ENCODE results near the gene WDR81.
"Not testable (repeated sequence)": the region's sequence is repeated elsewhere in the genome, so short reads cannot be mapped to it uniquely, and the experiment has no call there.

Gene WDR81

DNA sequence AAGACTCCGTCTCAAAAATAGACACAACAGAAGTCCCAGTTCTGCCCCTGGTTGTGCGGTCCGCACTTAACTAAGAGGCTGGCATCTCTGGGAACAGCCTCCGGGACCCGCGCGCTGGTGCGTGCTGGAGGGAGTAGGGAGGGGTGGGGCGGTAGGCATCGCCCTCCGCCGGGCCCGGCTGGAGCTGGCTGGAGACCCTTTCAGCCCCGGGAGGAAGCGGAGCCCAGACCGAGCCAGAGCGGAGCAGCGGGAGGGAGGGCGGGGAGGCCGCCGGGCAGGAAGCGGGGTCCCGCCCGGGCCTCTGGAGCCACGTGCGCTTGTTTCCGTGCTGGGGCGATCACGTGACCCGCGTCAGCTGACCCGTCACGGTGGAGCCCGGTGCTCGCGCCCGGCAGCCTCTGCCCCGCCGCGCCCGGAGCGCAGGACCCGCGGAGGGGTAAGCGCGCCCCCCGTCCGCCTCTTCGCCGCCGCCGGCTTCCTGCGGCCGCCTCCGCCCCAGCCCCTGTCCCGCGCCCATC is at the start of gene WDR81:
WDR81 (plus strand) TSS at position 354 of the 518 bp plus-strand sequence. CDS start 256 bp downstream, outside the sequence.
- peak; percentile 93 for DNase-seq

DNA sequence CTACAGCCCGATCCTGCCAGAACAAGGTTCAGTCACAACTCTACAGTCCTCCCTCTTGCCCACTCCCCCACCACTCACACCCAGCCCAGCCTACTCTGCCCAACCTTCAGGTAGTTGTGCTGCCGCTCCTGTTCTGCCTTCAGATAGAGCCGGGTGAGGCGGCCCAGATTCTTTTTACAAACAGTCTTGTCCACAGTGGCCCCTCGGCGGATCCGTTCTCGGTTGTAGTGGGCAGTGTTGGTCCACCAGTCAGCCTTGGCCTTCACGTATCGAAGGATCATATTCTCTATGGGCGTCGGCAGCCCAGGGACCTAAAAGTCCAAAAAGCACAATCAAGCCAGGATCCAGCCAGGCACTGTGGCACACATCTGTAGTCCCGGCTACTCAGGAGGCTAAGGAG is 48.1 kb upstream of the WDR81 start:
- DNase-seq, result no peak

- no peak for DNase-seq
Measured at GRCh38 chr17:1683459-1683858, 41.0 kb upstream of the WDR81 start.

DNA sequence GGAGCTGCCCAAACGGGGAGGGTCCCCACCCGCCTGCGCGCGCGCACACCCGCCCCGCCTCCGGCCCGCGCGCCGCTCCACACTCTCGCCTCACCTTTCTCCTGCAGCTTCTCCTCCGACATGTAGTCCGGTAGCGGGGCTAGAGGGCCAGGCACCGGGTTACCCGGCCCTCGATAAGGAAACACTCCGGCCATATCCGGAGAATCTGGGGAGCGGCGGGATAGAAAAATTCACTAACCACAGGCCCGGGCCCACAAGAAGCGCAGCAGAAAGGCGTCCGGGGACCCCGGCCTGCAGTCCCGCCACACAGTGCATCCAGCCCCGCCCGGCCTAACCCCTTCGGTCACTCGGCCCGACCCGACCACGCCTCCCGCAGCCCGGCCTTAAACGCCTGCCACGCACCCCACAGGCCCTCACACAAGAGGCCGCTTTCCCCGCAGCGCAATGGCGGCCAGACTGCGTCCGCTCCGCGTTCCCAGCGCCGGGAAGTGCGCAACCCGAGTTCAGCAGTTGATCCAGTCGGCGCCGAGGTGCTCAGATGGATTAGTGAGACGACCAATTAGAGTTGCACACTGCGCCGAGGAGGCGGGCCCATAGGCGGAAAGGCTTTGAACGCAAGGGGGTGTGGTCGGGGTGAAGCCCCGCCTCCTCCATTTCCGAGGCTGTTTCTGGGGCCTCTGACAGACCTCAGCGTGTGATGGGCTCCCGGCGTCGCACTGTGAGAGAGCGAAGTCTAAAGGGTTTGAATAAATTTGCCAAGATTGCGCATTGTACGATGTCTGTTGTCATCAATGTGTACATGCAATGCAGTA is 39.9 kb upstream of the WDR81 start, which contains the start of gene PRPF8:
PRPF8 (minus strand) TSS at position 490 of the 812 bp plus-strand sequence; CDS start at position 194, 296 bp downstream.
- peak; percentile 100 for DNase-seq

GRCh38 chr17:1686086-1686485 is 38.4 kb upstream of the WDR81 start:
- no peak for DNase-seq

GRCh38 chr17:1688405-1688804 is 36.1 kb upstream of the WDR81 start:
- DNase-seq, result not testable (repeated sequence)

- no peak for DNase-seq
Measured at GRCh38 chr17:1690544-1691221, 33.8 kb upstream of the WDR81 start.

GRCh38 chr17:1693339-1693738 is 31.2 kb upstream of the WDR81 start:
- no peak for DNase-seq

GRCh38 chr17:1695365-1695764 is 29.1 kb upstream of the WDR81 start:
- DNase-seq, result no peak

GRCh38 chr17:1697681-1698080 is 26.8 kb upstream of the WDR81 start:
- DNase-seq, result no peak

DNA sequence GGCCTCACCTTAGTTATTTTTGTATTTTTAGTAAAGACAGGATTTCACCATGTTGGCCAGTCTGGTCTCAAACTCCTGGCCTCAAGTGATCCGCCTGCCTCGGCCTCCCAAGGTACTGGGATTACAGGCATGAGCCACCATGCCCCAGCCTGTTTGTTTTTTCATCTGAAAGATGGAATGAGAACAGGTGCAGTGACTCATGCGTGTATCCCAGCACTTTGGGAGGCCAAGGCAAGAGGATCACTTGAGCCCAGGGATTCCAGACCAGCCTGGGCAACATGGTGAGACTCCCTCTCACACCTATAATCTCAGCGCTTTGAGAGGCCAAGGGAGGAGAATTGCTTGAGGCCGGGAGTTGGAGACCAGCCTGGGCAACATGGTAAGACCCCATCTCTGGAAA is 24.6 kb upstream of the WDR81 start:
- DNase-seq, result not testable (repeated sequence)

GRCh38 chr17:1703063-1703462 is 21.4 kb upstream of the WDR81 start:
- DNase-seq, result peak; percentile 55

DNA sequence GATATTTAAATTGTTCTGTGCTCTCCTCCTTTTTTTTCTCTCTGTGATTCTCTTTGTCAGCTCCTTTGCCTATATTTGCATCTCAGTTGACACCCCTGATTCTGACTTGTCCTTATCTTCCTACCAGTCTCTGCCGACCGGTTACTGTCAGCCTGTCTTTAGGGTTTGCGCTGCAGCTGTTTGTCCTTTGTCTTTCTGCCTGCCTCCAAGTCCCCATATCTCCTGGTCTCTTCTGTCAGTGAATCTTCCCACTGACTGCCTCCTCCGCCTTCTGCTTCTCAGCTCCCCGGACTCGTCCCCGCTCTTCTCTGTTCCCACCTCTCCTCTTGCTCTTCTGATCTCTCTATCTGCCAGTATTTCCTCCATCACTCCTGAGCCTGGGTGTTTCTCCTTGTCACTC is 19.5 kb upstream of the WDR81 start:
- no peak for DNase-seq

- no peak for DNase-seq
Measured at GRCh38 chr17:1707107-1707506, 17.4 kb upstream of the WDR81 start.

GRCh38 chr17:1708791-1709346 is 15.6 kb upstream of the WDR81 start:
- not testable (repeated sequence) for DNase-seq

DNA sequence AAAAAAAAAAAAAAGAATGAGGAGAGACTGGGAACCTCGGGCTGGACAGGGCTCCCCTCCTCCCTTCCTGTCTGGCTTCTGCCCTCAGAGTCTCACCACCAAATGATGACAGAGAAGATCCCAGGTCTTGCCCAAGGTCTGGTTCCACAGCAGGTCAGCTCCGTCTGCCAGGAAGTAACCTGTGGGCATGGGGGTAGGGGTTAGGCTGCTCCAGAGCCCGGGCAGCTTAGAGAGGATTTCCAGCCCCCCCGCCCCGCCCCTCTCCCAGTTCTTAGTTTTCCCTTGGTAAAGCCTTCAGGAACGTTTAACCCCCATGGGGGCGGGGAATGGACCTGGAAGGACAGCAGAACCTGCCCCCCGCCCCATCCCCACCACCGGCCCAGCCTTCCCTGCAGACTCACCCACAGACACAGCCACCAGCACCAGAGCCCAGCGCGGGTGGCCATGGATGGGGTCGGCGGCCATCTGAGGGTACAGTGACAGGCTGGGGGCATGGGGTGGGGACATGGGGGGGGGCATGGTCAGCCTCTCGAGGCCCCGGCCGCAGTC is 15.0 kb upstream of the WDR81 start:
- DNase-seq, result peak; percentile 68

DNA sequence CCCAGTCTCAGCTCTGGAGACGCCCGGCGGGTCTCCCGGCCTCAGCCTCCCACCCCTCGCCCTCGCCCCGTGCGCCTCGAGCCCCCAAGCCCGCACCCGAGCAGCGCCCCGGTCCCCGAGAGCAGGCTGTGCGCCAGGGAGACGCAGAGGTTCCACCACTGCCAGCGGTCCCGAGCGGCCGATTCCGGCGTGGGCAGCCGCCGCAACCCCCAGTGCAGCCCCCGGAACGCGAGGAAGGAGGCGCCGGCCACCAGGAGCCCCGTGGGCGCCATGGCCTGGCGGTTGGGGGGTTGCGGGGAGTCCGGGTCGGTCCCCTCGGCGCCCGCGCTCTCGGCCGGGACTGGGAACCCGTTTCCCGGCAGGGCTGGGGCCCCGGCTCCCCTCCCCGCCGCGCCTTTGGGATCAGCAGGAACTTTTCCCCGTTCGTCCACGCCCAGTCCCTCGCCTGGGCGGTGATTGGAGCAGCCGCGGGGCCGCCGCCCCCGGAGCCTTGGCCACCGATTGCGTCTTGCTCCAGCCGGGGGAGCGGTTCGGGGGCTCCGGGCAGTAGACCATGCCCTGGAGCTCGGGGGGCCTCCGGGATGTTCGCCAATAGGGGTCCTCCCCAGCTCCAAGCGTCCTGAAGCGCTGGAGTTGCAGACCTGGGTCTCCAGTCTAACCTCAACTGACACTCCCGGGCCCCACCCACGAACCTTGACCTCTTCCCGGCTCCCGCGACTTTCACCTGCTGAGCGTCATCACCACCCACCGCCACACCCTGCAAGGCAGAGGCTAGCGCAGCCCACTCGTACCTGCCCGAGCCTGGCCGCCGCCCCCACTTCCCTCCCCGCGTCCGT is 14.3 kb upstream of the WDR81 start, which contains the start of gene TLCD2:
TLCD2 (minus strand) TSS at position 407 of the 836 bp plus-strand sequence; CDS start at position 272, 135 bp downstream.
- peak; percentile 94 for DNase-seq

DNA sequence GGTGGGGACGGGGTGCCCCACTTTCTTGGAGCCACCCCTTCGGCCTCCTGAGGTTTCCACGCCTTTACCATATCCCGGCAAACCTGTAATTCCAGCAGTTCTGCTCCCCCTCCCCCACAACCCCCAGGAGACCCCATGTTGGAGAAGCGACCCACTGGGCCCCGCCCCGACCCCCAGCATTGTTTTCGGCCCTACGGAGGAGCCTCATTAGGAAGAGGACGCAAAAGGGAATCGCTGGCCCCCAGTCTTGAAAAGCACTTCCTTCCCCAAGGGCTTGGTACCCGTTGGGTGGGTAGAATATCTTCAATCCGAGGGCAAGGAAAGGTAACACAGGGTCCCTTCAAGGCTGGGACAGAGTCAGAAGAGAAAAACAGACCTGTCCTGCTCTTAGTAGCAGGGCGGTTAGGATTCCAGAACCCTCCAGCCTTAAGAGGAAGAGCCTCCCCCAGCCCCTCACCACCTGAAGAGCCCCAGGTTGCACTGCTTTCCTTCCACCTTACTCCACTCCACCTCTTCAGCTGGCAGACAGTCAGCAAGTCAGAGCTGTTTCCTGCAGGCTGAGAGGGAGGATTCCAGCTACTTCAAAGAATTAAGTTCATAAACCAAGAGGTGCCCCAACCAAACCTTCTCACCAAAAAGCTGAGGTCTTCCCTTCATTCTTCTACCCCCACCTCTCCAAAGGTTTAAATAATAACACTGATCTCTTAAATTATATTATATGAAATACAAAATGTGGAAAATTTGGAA is 13.5 kb upstream of the WDR81 start:
- DNase-seq, result peak; percentile 84

DNA sequence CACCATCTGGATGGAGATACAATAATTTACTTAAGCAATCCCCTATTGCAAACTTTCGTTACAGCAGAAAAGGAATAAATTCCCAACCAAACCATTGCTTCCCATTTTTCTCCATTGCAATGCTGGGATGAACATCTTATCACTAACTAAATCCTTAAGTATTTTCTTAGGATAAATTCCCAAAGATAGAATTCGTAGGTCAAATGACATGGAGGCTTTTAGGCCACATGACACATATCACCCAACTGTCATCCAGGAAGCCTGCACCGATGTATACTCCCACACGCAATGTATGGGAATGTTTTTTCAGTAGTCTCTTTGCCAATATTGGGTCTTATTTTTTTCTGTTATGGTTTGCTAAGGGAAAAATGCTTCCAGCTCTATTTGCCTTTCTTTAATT is 12.7 kb upstream of the WDR81 start:
- no peak for DNase-seq

GRCh38 chr17:1712271-1712670 is 12.2 kb upstream of the WDR81 start:
- DNase-seq, result no peak

DNA sequence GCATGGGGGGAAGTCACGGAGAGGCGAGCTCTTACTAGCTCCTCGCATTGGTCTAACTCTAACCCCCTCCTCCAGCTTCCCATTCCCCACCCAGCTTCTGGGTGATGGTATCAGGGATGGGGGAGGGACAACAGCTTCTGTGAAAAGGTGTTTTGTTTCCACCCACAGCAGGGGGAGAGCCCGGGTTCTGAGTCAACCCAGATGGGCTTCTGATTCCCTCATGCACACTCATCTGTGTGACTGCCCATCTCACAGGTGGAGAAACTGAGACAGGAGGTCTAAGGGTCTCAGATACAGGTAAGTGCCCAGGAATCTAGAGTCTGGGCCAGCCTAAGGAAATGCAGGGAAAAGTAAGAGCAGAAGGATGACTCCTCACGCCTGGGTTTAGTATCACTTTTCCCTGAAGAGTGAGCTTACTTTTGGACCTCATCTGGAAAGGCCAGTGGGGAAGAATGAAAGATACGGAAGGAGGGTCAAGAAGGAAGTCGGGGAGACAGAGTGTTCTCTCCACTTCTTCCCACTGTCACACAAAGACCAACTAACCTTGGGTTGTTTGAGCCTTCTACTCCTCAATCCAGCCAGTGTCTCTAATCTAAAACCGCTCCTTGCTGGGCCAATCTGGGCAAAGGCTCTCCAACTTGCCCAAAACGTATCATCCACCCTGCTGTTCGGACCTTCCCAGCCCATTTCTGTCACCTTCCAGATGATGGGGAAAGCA is 11.2 kb upstream of the WDR81 start:
- DNase-seq, result no peak

Measured in islet precursor cell (in vitro differentiated cells).